ENCODE data around the gene BRSK2. TPM values are rescaled to one million over a fixed set of nuclear protein-coding genes. Genes with fewer than 3 reads are reported as not detected.

BRSK2 gene
- total RNA-seq, 1 donor from 2014 or later: 1.7 TPM

GRCh38 chr11:1351278-1351937 lies 38.3 kb upstream of the BRSK2 start:
- no peak overlapping the region for H3K27ac Mint-ChIP-seq (ENCODE audit: unreplicated experiment)
- H3K9me3 Mint-ChIP-seq (ENCODE audit: unreplicated experiment): no peaks in the 10 kb centered on the region

GRCh38 chr11:1352696-1353382 lies 36.9 kb upstream of the BRSK2 start:
- H3K4me1 Mint-ChIP-seq (ENCODE audit: unreplicated experiment): no peaks in the 10 kb centered on the region
- H3K27me3 Mint-ChIP-seq (ENCODE audit: unreplicated experiment): peaks cover 19% of the 10 kb centered on the region
- no peak overlapping the region for H3K27ac Mint-ChIP-seq (ENCODE audit: unreplicated experiment)
- DNase-seq (ENCODE audit: extremely low spot score, unreplicated experiment): no peak
- no peak overlapping the region for H3K4me3 Mint-ChIP-seq (ENCODE audit: unreplicated experiment)
- no peak for TF ChIP-seq CTCF (IDR thresholded peaks at IDR 0.05)
- H3K9me3 Mint-ChIP-seq (ENCODE audit: unreplicated experiment): no peaks in the 10 kb centered on the region
- no peaks in the 10 kb centered on the region for H3K36me3 Mint-ChIP-seq (ENCODE audit: unreplicated experiment)

More at GRCh38 chr11:1351278-1351937, 38.3 kb upstream of the BRSK2 start:
- H3K27me3 Mint-ChIP-seq (ENCODE audit: unreplicated experiment): peaks cover 12% of the 10 kb centered on the region
- no peak for TF ChIP-seq CTCF (IDR thresholded peaks at IDR 0.05)
- DNase-seq (ENCODE audit: extremely low spot score, unreplicated experiment): no peak
- H3K36me3 Mint-ChIP-seq (ENCODE audit: unreplicated experiment): no peaks in the 10 kb centered on the region
- H3K4me3 Mint-ChIP-seq (ENCODE audit: unreplicated experiment): no peak overlapping the region
- no peaks in the 10 kb centered on the region for H3K4me1 Mint-ChIP-seq (ENCODE audit: unreplicated experiment)

- Mint-ChIP-seq H3K4me1 (ENCODE audit: unreplicated experiment) (no peaks in the 10 kb centered on the region), H3K4me3 (ENCODE audit: unreplicated experiment) (no peak overlapping the region), H3K27me3 (ENCODE audit: unreplicated experiment) (peaks cover 22% of the 10 kb centered on the region), H3K9me3 (ENCODE audit: unreplicated experiment) (no peaks in the 10 kb centered on the region), H3K27ac (ENCODE audit: unreplicated experiment) (no peak overlapping the region), H3K36me3 (ENCODE audit: unreplicated experiment) (no peaks in the 10 kb centered on the region)
- no peak for TF ChIP-seq CTCF (IDR thresholded peaks at IDR 0.05)
- no peak for DNase-seq (ENCODE audit: extremely low spot score, unreplicated experiment)
Measured at GRCh38 chr11:1353383-1354124, 36.2 kb upstream of the BRSK2 start.

GRCh38 chr11:1354125-1354938 lies 35.4 kb upstream of the BRSK2 start:
- Mint-ChIP-seq H3K27ac (ENCODE audit: unreplicated experiment) (no peak overlapping the region), H3K4me3 (ENCODE audit: unreplicated experiment) (no peak overlapping the region)

More at GRCh38 chr11:1354125-1354938, 35.4 kb upstream of the BRSK2 start:
- no peaks in the 10 kb centered on the region for H3K4me1 Mint-ChIP-seq (ENCODE audit: unreplicated experiment)
- no peak for DNase-seq (ENCODE audit: extremely low spot score, unreplicated experiment)
- no peaks in the 10 kb centered on the region for H3K9me3 Mint-ChIP-seq (ENCODE audit: unreplicated experiment)
- no peak for TF ChIP-seq CTCF (IDR thresholded peaks at IDR 0.05)
- H3K36me3 Mint-ChIP-seq (ENCODE audit: unreplicated experiment): no peaks in the 10 kb centered on the region
- H3K27me3 Mint-ChIP-seq (ENCODE audit: unreplicated experiment): peaks cover 22% of the 10 kb centered on the region

All from osteocyte (in vitro differentiated cells).